T-helper 1 cell (primary cell): ENCODE results near the gene SCAMP2.

Experiments
- DNase-seq, 5 donors: peaks; one replicate each; pipeline ENCODE4 v3.0.0-alpha.2; 2012 to 2020

SCAMP2 gene

DNA sequence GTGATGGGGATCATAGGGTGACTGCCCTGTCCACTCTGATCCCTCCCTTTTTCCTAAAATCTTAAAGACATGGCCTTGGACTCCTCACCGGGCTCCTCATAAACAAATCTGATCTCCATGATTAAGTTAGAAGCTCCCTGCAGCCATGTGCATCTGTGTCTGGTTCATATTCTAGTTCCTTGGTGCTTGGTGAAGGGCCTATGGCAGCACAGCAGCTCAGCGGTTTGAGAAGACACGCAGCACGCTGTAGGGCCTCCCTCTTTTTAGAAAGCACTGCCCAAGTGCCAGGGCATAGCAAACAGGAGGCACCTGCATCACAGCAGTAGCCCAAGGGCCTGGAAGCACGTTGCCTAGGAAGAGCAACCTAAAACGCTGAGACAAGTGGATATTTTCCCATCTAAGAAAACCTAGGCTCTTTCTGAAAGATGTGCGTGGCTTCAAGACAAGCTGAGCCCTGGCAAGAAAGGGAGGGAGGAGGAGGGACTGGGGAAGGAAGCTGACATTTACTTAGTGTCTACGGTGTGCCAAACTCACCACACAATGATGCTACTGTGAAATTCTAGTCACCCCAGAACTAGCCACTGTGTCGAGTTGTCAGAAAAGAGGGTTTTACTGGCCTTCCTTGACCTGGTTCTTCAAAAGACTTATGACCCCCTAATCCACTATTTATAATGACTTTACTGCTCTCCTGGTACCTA lies 15.3 kb downstream of the SCAMP2 start:
- no peak for DNase-seq

DNA sequence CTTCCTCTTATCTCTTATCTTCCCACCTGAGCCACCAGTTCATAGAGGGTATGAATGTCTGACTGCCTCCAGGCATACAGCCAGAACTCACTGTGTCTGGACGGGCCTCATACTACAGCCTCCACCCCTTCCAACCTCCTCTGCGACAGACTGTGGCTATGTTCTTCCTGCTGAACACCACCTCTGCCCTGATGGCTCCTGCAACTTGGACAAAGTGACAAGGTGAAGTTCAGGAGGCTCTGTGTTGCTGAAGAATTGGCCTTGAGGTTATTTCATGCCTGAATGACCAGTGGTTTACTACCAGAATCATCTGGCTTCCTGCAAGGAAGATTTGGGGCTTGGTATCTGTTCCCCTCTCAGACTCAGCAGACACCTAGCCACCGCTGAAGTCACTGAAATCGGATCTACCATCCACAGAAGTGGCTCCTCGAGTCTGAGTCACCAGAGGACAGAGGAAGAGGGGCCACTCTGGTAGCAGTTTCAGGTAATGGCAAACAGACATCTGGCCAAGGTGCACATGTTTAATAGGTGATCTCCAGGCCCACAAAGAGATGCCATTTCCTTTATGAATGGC lies 16.0 kb downstream of the SCAMP2 start:
- DNase-seq = no peak

DNA sequence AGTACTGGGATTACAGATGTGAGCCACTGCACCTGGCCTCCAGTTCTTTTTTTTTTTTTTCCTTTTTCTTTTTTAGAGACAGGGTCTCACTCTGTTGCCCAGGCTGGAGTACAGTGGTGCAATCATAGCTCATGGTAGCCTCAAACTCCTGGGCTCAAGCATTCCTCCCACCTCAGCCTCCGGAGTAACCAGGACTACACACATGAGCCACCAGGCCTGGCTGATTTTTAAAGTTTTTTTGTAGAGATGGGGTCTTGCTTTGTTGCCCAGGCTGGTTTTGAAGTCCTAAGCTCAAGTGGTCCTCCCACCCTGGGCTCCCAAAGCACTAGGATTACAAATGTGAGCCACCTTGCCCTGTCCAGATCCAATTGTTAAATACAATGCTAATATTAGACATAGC lies 16.6 kb downstream of the SCAMP2 start:
- DNase-seq = no peak

DNA sequence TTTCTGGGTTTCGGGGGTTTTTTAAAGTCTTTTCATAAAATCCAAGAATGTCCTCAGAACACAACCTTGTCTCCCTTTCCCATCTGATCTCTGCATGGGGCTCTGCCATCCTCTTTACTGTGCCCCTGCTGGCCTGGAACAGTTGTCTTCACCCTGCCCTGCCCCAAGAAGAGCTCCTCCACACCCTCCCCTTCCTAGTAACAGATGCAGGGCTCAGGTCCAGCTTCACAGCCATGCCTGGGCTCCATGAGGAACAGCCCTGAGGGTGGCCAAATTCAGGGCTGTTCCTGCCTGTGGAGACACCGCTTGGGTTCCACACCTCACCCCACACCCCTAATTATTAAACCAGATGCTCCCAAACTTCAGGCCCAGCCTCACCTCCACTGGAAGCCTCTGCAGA lies 17.3 kb downstream of the SCAMP2 start:
- DNase-seq = no peak

DNA sequence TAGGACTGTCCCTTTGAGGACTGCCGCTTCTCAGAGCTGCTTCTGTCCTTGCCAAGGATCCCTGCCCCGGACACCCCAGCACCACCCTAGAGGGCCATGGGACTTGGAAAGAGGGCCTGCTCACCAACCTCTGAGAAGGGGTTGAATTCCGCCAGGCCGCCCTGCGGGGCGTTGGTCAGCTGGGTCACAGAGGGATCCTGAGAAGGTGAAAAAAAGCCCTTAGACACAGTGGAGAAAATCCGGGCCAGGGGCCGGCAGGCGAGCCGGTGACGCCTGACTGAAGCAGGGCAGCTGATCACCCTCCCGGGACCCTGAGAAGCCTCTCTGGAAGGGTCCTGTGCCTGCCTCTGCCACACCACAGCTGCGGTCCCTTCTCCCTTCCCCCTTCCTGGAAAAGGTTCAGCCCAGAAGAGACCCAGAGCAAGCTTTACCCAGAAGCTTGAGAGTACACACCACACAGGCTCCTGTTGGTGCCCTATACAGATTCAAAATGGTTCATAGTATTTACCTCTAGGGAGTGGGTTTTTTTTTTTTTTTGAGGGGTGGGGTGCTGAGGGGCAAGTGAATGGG lies 18.6 kb downstream of the SCAMP2 start:
- DNase-seq = no peak

DNA sequence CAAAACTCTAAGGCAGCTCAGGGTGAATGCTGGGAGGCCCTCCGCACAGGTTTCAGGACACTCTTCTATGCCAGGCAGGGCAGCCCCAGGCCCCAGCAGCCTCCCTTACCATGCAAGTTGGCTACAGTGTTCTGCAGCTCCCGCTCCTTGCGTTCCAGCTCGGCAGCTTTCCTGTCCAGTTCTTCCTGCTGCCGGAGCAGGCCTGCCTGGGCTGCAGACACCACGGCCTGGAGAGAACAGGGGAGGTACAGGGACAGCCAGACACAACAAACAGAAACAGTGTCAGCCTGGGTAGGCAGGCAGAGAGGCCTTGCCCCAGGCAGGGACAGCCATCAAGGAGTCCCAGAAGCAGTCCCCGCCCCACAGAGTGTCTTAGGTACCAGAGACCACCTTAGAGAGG lies 21.2 kb downstream of the SCAMP2 start:
- no peak for DNase-seq

DNA sequence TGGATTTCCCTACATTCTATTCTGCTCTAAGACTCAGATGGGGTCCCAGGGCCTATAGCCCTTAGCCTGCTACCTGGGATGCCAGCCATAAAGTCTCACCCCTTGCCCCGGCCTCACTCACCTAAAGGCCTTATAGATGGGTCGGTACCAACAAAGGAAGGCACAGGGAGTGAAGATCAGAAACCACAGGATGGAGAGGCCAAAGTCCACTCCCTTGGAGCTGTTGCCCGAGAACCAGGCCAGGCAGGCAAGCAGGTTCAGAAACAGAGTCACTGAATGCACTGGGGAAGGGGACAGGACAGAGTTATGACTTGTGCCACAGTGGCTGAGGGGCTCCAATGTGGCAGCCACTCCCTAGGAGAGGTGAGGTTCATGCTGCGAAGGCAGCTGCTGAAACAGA lies 22.8 kb downstream of the SCAMP2 start:
- no peak for DNase-seq

DNA sequence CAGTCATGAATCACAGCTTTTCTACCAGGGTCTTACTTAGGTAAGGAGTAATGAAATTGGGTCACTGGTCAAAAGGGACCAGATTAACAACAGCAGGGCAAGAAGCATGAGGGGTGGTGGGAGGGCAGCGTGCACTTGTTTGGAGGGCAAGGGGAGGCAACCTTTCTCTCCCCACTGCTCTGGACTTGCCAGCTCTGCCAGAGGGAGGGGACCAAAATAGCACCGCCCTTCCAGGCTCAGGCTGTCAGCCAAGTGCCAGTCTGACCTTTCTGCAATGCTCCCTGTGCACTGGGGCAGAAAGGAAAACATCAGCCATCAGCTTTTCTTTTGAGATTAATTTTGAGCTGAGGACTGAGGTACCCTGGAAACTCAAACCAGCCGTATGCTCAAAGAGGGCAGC lies 25.7 kb downstream of the SCAMP2 start:
- DNase-seq = no peak

DNA sequence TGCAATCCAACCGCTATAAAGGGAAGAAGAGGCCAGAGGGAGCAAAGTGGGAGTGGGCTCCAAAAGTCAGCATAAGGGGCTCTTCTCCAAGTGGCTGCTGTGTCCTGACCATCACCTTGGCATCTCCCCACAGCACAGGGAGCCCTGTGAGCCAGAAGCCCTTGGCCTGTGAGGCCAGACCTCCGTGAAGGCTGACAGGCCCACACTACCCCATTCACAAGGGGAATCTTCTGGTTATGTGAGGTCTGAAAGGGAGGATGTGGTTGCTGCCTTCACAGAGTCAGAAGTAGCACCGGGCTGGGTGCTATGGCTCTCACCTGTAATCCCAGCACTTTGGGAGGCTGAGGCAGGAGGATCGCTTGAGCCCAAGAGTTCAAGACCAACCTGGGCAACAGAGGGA lies 27.6 kb downstream of the SCAMP2 start:
- peak in 1 of 5 donors; percentile 60 for DNase-seq

DNA sequence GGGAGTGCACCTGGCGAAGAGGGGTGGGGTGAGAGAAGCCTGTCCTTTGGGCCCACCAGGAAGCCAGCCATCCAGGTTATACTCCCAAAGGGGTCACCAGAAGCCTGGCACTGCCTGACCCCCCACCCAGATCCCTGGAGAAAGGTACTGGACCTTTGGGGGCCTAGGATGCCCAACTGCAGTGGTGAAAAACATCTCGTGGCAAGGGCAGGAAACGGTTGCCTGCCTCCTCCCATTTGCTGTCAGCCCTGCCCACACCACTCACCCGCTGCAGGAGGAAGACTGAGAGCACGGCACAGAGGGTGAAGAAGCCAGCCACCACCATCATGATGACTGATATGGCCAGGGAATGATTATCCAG lies 28.0 kb downstream of the SCAMP2 start:
- DNase-seq = peak in 3 of 5 donors; percentile 27 to 81 (median 40)

DNA sequence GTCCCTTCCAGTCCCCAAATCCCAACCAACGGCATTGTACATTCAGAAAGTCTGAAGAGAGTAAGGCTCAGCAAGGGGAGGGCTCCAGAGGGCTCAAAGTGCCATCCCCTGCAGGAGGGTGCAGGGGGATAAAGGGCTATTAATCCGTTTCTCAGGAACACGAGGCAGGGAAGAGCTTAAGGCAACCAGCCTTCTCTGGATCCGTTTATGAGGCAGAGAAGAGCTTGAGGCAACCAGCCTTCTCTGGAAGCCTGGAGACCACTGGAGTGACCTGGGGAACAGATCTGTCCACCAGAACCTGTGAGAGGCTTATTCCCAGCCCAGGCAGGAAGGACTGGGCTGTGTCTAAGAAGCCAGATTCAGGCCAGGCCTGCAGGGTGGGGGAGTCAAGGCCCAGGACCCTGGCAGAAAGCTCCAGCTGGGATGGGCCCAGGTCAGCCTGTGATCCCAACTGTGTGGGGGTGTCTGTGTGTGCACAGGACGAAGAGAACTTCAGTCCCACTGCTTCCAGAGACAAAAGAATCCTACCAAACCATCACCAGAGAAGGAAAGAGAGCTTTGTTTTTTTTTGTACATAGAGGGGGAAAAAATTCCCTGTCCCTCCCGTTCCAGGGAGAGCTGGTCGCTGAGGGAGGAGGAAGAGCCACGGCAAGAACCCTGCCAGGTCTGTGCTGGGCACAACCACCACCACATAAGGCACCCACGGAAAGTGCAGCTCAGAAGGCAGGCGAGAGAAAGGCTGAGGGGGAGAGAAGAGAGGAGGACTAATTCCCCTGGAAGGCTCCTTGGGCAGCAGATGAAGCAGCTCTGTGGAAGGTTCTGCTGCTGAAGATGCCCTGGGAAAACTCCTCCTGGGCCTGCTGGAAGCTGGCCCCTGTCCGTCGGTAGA lies 28.6 kb downstream of the SCAMP2 start:
- DNase-seq = peak in 1 of 5 donors; percentile 29

DNA sequence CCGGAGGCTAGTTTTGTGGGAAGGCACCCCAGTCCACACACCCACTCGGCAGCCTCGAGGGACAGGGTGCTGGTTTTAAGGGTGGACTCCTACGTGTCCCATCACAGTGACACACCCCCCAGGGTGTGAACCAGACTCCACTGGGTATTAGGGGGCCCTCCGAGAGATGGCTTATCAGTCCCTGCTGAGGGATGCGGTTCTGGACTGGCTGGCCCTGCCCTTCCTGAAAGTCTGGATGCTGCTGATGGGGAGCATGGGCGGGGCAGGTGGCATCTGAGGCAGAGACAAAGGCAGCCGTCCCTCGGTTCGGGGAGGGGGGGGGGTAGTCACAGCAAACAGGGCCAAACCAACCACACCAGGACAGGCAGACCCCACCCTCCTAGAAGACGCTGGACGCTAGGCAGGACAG lies 29.3 kb downstream of the SCAMP2 start:
- no peak for DNase-seq

DNA sequence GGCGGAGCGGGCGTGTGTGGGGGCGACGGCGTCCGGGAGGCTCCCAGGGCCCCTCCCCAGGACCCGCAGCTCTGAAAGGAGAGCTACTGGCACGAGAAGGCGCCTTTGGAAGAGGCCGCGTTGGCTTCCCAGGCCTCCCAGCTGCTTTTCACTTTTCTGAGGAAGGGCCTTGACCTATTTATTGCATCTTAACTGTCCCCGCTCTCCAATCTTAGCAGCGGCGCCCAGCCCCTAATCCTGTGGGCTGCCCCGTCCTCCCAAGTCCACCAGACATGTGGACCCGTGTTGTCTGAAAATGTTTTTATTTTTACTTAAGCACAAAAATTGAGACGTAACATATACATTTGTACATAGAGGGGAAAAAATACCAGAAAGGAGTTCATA lies 29.7 kb downstream of the SCAMP2 start:
- DNase-seq = no peak

DNA sequence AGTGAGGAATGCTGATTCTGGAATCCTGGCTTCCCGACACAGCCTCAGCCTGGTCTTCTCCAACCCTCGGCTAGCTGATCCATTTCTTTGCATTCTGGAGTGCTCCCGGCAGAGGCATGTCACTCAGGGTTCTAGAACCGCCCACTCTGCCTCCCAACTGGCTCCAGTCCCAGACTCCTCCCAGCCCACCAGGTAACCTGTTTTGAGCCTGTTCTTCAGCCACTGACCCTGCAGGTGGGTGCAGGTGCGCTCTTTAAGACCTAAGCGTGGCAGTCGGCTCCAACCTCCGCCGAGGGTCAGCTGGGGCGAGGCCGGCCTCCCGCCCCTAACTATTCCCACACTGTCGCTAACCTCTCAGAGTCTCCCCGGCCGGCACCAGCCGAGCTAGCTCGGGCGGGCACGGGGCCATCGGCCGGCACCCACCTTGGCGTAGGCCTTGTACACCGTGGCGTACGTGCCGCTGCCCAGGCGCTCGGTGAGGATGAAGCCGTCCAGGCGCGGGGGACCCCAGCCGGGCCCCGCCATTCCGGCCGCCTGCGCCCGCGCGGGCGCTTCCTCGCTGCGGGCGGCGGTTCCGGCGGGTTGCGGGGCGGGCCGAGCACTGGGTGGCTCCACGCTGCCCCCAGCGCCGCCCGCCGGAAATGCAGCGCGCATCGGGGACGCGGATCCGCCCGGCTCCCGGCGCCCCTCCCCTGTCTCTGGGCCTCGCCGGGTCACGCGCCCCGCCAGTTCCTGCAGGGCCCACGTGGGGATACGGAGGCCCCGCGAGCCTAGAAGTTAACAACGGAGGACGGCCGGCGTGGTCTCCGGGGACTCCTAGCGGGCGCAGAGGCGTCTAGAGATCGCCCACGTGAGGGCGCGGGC lies 30.4 kb downstream of the SCAMP2 start, which contains the start of gene ULK3:
Gene ULK3, minus strand, starts transcription at position 576 of the 864 bp plus-strand sequence. Its CDS starts 51 bp downstream, at position 525.
- DNase-seq = peak; percentile 87 to 94 (median 89)

DNA sequence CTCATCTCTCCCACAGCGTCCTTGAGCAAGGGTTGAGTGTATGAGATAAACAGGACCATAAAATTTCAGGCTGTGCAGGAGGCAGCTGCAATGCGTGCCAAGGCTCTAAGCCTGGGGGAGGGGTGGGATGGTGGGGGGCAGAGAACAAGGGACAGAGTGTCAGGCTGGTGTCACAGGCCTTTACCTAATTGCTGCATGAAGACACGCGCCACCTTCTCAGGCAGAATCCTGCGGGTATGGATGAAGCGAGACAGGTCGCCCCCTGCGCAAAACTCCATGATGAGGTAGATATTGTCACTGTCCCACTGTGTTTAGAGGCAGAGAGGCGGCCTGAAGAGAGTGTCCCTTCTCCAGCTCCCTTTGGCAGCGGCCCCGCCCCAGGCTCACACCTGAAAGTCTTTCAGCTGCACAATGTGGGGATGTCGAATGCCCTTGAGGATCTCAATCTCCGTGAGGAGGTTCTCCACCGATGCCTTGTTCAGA lies 31.2 kb downstream of the SCAMP2 start:
- DNase-seq = no peak

DNA sequence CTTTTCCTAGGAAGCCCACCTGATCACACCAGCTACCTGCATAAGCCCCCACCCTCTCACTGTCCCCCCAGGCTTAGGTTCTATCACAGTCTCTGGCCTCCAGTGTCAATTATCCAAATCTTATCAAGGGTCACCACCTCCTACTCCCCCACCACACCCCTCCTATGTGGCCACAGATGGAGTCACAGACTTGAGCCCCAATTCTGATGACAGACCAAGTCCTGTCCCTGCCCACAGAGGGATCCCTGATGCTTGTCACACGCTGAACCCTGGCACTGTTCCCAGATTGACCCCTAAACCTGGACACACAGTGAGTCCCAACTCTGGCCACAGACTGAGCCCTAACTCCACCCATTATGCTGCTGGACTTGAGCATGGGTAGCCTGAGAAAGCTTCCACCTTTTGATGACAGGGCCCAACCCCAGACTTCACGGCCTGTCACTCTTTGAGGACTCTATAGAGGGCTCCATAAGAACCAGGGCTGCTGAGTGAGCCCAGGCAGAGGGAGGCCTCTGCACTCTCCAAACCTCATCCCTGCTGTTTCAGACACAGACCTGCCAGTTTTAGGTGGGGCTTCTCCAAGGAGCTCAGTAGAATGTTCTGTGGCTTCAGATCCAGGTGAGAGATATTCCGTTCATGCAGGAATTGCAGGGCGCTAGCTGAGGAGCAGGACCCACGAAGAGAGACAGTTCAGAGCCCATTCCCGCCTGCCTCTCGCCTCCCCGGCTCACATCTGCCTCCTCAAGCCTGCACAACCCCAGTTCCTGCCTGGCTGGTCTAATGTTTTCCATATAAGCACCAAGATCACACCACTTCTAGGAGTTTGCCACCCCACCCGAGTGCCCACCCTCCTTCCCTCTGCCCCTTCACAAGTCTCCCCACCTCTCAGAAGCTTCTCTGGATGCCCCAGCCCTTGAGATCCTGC lies 32.1 kb downstream of the SCAMP2 start:
- DNase-seq = no peak

DNA sequence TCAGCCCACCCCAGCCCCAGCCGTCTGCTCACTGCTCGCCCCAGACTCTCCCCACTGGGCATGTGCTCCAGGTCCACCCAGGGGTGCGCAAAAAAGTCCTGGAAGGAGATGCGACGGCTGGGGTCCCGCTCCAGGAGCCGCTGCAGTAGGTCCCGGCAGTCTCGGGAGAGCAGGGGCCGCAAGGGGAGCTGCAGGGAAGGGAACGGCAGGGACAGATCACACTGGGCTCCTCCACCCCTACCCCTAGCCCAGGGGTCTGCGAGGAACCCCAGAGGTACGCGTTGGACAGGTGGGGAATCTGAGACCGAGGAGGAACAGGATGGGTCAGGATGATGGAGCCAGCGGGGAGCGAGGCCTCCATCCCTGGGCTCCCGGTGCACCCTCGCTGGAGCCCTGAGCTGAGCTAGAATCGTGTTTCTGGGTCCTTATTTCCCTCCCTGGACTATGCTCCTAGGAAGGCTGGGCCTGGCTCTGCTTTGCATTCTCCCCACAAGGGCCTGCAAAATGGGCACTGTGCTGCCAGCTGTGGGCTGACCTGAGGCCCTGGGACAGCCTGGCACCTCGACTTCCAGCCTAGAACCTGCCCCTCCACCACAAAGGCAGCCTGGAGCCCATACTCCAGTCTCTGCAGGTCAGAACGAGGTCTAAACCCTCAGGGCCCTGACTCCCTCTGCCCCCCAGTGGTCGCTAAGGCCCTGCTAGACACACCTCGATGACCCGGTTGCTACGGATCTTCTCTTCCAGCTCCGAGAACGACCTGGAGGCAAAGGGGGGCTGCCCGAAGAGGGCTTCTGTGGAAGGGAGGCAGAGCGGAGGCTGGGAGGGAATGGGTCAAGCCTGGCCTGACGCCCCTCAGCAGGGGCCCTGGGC lies 33.4 kb downstream of the SCAMP2 start:
- DNase-seq = no peak

DNA sequence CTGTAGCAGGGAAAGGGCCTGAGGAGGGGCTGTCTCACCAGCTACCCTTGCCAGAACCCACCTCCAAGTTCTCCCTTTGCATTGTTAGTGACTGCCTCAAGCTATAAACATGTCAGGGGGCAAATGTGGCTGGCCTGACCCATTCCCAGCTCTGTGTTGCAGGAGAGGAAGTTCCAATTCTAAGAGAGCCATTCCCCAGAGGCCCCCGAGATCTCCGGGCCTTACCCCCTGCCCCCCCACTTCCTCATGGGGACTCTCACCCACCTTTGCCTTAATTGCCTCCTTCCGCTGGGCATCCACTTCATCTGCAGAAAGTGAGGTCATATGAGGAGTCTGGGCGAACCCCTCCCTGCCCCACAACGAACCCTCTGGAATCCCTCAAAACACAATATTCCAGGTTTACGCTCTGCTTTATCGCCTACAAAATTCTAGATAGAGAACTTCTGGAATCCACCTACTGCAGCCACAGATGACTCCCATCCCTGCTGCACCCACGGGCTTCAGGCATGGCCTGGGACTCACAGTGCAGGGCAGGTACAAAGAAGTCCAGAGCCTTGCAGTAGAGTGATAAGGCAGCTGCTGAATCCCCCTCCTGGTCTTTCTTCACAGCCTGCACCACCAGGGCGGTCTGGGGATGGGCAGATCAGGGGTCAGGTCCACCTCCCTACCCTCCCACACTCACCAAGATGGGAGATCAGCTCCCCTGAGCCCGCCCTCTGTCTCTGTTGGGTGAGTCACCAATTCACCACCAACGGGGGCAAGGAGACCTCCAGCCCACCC lies 34.2 kb downstream of the SCAMP2 start:
- no peak for DNase-seq

DNA sequence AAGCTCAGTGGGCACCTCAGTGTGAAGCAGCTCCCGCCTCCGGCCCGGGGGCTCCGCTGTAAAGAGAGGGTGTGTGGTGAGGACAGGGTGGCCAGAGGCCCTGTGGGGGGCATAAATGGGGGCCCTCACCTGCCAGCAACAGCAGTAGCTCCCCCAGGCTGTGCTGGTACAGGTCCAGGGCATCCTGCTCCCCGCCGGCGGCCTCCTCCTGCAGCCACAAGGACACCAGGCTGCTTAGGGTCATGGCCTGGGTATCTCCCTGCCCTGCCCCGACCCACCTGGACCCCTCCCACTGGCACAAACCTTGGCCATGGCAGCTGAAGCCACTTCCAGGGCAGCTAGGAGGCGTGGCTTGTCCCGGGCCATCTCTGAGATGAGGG lies 35.0 kb downstream of the SCAMP2 start:
- DNase-seq = no peak
